ENCODE data around the gene ARHGEF26. TPM values are rescaled to one million over a fixed set of nuclear protein-coding genes. Genes with fewer than 3 reads are reported as not detected.

ARHGEF26 gene
- total RNA-seq, 1 donor, result 1.1 TPM

- DNase-seq (ENCODE audit: low read depth in 2 of 3, low spot score in 2 of 3), result no peak
Observed at GRCh38 chr3:154247806-154248415, 126.7 kb downstream of the ARHGEF26 start.

GRCh38 chr3:154250291-154250690 is 129.1 kb downstream of the ARHGEF26 start:
- DNase-seq (ENCODE audit: low read depth in 2 of 3, low spot score in 2 of 3), result no peak

DNA sequence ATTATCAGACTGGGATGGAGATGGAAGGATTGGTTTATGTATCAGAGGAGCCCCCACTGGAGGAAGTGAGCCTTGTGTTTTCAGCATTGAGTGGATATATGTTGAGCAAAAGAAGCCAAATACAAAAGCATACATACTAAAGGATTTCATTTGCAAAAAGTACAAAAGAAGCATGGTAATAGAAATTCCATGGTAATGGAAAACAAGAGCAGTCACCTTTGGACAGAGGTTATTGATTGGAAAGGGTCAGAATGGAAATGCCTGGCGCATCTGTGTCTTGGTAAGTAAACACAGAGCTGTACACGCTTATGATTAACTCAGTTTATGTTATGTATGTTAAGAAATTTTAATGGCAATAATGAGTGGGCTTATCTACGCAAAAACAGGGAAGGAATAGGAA is 130.4 kb downstream of the ARHGEF26 start:
- DNase-seq (ENCODE audit: low read depth in 2 of 3, low spot score in 2 of 3), result no peak

GRCh38 chr3:154252759-154253638 is 131.8 kb downstream of the ARHGEF26 start:
- peak; percentile 19 to 91 (median 83) for DNase-seq (ENCODE audit: low read depth in 2 of 3, low spot score in 2 of 3)

DNA sequence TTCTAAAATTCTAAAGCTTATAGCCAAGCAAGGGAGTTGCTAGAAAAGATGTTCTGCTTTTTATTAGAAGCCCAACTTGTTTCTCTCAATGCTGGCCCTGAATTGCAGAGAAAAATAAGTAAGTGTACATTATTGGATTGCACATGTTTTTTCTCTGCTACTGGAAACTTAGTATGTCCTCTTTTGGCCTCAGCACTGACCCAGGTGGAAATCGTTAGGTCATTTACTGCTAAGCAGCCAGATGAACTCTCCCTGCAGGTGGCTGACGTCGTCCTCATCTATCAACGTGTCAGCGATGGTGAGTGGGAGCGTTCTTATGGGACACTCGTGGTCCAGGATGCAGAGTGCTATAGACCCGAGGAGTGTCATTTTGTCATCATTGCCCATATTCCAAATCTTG is 133.3 kb downstream of the ARHGEF26 start:
- DNase-seq (ENCODE audit: low read depth in 2 of 3, low spot score in 2 of 3), result no peak

DNA sequence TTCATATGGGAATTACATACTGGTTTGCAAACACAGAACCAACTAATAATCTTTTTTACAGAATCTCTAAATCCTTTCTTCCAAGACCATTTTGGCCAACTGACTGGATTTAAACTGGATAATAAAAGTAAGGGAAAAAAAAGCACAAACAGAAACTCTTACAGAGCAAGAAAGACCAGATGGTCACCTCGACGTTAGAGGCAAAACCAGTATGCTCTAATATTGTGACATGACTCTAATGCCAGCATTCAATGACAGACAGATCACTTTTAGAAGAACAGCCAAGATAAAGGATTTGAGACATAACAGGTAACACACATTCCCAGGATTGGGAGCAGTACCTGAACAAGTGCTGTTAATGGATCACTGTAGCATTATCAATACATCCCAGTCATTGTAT is 152.2 kb downstream of the ARHGEF26 start:
- no peak for DNase-seq (ENCODE audit: low read depth in 2 of 3, low spot score in 2 of 3)

DNA sequence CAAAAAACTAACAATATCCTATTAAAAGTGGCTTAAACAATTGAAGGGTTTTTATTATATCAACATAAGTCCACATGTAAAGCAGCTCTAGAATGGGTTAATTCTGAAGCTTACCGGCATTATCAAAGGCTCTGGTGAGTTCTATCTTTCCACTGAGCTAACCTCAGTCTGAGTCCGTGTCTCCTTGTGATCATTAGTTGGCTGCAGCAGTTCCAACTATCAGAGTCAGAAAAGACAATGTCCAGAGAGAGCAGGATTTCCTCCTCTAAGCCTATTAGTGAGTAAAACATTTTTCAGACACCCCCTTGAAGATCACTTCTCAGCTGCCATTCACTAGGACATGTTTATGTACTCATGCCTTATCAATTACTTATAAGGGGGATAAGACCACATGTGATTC is 153.2 kb downstream of the ARHGEF26 start:
- DNase-seq (ENCODE audit: low read depth in 2 of 3, low spot score in 2 of 3), result no peak

DNA sequence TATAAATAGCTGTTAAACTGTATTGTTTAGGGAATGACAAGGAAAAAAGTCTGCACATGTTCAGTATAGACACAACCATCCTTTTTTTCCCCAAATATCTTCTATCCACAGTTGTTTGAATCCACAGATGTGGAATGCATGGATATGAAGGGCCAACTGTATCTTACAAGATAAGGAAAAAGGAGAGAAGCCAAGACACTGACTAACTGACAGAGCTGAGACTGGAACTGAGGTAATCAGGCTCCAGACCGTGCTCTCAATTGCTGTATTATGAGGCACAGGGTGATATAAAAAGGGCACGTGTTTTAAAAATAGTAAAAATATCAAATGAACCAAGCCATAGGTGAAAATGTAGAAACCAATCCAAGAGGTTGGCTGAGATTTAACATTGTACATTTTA is 154.1 kb downstream of the ARHGEF26 start:
- no peak for DNase-seq (ENCODE audit: low read depth in 2 of 3, low spot score in 2 of 3)

DNA sequence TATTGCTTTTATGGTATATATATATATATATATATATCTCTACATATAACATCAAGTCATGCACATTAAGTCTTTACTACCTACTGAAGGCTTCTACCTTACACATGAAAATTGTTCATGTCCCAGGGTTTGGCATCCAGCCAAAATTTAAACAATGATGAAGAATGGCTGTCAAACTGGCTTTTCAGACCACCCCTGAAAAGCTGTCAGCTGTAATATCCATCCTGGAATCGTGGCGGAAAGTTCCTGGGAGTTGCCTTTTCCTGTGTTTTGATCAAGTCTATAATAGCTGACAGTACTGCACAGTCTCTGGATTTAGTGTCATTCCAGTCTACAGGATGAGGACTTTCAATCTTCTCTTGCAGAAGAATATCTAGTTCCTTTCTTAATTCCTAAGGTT is 154.8 kb downstream of the ARHGEF26 start:
- DNase-seq (ENCODE audit: low read depth in 2 of 3, low spot score in 2 of 3), result no peak

- no peak for DNase-seq (ENCODE audit: low read depth in 2 of 3, low spot score in 2 of 3)
Observed at GRCh38 chr3:154280161-154280560, 159.0 kb downstream of the ARHGEF26 start.

- peak in 2 of 3 donors; percentile 6 to 21 for DNase-seq (ENCODE audit: low read depth in 2 of 3, low spot score in 2 of 3)
Observed at GRCh38 chr3:154285221-154285620, 164.0 kb downstream of the ARHGEF26 start.

DNA sequence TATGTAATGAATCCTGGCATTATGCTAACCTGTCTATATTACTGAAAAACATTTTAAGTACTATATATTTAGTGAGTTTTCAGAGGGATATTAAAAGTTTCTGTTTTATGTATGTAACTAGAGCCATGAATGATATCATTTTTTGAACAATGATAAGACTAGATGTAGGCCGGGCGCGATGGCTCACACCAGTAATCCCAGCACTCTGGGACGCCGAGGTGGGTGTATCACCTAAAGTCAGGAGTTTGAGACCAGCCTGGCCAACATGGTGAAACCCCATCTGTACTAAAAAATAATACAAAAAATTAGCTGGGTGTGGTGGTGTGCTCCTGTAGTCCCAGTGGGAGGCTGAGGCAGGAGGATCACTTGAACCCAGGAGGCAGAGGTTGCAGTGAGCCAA is 169.0 kb downstream of the ARHGEF26 start:
- DNase-seq (ENCODE audit: low read depth in 2 of 3, low spot score in 2 of 3), result no peak

DNA sequence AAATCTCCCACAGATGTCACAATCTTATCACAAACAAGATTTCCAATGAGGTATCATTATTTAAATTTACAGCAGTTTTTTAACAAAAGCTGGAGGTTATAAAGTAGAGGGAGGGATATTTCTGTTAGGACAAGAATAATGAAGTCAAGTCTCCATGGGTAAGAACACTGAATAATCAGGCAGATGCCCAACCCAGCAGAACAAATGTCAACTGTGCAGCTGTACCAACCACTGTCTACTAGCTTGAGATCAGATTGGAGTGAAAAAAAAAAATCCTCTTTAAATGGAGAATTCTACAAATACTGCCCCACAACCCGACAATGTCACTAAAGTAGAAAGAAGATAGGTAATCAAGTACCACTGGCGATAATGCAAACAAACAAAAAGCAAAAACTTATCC is 172.8 kb downstream of the ARHGEF26 start:
- no peak for DNase-seq (ENCODE audit: low read depth in 2 of 3, low spot score in 2 of 3)

DNA sequence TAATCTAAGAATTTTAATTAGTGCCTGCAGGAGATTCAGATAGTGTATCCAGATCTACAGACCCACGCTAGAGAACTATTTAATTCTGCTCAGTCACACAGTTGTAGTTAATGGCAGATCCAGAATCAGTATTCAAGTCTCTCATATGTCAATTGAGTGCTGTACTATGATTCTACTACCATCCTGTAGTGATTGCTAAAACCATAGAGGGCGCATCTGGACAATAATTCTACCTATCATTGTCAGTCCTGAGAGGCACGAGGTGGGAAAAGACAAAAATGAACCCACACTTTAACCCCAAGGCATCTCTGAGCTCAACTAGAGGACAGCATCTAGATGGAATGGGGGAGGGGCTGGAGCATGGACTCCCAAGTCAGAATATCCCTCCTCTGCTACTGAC is 180.4 kb downstream of the ARHGEF26 start:
- DNase-seq (ENCODE audit: low read depth in 2 of 3, low spot score in 2 of 3), result no peak

DNA sequence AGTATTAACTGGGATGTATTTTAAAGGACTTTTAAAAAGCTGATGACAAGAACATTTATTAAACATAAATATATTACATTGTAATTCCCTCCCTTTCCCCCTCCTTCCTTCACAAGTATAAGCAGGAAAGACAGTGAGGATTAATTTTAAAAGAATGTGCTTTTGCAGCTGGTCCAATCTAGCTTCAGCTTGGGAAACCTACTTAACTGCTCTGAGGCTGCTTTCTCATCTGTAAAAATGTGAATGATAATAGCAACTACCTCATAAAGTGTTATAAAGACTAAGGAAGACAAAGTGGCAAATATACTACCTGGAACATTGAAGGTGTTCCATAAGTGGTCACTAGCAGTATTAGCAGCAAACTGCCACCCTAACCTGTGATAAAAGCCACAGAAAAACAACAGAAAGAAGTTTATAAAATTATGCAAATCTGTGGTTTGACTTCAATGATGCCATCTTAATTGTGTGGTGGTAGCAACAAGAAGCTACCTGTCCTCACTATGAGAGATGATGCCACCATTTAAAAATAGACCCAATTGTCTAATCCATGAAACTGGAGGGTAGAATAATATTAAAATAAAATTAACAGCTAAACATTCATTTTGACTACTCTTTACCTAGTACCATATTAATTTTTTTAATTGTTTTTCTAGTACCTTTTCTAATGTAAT is 183.1 kb downstream of the ARHGEF26 start:
- no peak for DNase-seq (ENCODE audit: low read depth in 2 of 3, low spot score in 2 of 3)

GRCh38 chr3:154304936-154305335 is 183.7 kb downstream of the ARHGEF26 start:
- no peak for DNase-seq (ENCODE audit: low read depth in 2 of 3, low spot score in 2 of 3)

GRCh38 chr3:154307363-154307762 is 186.2 kb downstream of the ARHGEF26 start:
- no peak for DNase-seq (ENCODE audit: low read depth in 2 of 3, low spot score in 2 of 3)

Other genes starting within 250 kb of the ARHGEF26 start
- gene DHX36, start 203.1 kb downstream of the ARHGEF26 start, total RNA-seq, result 11.6 TPM